GM18519 (cell line): ENCODE measurements around the gene ZNF646.

ENCODE experiments used
- ATAC-seq: cut with Tn5 transposase; IDR thresholded peaks from one replicate; pipeline ENCODE4 v1.9.1; 2021; ENCODE audit warnings: mild to moderate bottlenecking, moderate library complexity; ENCODE audit not compliant: unreplicated experiment, low FRiP score

The ZNF646 gene

DNA sequence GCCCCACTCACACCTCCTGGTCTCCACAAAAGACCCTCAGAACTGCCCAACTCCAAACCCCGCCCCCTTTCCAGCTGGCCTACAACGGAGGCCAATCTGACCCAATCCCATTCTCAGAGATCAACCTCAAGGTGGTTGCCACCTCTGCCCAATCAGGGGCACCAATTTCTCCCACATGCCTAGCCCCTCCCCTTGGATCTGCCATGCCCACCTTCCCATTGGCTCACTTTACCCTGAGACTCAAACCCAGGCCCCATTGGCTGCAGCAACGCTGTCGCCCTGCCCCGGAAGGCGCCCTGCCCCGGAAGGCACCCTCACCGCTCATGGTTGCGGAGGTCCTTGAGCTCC is 10.8 kb upstream of the ZNF646 start:
- no peak for ATAC-seq

DNA sequence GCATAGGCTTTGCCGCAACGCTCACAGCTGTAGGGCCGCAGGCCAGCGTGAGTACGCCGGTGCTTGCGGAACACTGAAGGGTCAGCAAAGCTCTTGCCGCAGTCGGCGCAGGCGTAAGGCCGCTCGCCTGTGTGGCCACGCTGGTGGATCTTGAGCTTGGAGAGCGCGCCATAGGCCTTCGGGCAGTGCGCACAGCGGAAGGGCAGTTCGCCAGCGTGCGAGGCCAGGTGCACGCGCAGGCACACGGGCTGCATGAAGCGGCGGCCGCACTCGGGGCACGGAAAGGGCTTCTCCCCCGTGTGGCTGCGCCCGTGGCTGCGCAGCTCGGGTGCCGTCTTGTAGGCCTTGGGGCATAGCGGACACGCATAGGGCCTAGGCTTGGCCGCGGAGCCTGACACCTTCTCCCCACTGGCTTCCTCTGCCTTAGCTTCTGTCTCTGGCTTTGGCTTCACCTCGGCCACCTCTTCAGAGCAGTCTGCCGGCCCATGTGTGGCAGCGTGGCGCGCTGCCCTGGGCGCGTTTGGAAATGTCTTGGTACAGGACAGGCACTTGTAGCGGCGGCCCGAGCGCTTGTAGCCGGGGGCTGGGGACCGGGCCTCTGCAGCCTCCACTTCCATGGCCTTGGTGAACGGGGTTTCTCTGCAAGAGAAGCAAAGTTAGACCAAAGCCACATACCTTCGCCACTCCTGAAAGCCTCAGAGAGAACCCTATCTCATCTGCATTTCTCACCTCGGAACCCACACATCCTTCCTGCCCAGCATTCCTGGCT is 10.2 kb upstream of the ZNF646 start:
- ATAC-seq, result no peak

DNA sequence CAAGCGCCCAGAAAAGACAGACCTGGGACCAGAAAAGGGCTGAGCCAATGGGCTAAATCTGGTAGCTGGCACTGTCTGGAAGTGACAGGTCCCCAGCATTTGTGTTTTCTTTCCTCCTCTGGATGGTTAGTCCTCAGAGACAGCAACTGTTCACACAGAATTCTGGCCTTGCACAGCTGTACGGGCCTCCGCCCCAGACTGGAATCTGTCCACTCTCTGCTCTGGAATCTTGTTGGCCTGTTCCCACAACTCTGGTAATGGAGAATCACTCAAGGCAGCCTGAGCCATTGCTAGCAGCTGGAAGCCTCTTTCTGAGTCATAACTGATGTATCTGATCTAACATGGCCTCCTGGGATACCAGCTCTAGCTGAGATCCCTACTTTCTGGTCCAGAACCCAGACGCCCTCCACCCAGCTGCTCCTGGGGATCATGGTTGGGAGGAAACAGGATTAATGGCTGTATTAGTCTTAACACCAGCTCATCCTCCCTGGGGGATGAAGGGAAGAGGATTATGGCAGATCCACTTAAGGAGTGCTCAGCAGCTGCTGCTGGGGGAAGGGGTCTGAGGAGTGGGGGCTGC is 9.2 kb upstream of the ZNF646 start:
- ATAC-seq, result no peak

DNA sequence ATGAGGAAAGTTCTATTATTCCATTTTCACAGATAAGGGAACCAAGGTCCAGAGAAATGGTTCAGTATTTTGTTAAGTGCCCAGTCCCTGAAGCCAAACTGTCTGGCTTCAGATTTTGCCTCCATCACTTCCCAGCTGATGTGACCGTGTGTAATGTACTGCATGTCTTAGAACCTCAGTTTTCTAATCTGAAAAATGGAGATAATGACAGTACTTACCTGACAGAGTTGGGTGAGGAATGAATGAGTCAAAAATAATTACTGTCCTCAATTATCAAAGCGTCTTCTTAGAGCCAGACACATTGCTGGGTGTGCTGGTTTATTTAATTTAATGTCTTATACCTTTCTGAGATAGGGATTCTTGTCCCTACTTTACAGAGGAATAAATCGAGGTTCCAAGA is 6.9 kb upstream of the ZNF646 start:
- ATAC-seq, result no peak

DNA sequence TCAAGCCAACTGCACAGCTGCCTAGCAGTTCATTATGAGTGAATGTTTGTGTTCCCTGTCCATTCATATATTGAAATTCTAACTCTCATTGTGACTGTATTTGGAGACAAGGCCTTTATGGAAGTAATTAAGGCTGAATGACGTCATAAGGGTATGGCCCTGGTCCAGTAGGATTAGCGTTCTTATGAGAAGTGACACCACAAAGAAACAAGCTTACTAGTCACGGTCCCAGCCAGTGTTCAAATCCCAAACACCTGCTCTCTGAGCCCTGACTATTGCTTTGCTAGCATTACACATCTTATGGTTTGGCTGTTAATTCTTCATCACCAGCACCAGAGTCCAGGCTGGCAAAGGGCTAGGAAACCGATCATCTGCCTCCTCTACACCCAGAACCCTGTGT is 2.4 kb upstream of the ZNF646 start:
- no peak for ATAC-seq

DNA sequence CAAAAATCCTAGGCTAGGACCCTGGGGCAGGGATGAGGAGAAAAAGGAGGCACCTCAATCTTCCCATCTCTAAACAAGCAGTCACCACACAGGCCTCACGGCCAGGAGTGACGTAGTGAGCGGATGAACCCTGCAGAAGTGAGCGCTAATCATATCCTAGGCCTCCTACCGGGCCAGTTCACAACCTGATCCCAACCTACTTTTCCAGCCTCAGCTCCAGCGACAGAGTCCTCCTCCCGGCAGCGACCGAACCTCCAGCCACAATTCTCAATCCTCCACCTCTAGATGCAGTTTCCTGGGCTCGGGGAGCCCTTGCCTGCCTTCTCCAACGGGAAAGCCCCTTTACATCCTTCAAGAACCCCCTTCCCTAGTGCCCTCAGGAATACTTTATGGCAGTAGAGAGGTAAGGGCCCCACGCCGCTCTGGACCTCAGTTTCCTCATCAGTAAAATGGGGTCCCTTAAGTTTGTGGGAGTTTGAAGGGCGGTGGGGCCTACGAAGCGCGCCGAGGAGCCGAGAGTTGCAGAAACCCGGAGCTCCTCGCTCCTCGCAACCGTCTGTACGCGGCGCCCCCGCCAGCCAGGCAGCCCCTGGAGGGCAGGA is 1.6 kb upstream of the ZNF646 start:
- ATAC-seq, result no peak

DNA sequence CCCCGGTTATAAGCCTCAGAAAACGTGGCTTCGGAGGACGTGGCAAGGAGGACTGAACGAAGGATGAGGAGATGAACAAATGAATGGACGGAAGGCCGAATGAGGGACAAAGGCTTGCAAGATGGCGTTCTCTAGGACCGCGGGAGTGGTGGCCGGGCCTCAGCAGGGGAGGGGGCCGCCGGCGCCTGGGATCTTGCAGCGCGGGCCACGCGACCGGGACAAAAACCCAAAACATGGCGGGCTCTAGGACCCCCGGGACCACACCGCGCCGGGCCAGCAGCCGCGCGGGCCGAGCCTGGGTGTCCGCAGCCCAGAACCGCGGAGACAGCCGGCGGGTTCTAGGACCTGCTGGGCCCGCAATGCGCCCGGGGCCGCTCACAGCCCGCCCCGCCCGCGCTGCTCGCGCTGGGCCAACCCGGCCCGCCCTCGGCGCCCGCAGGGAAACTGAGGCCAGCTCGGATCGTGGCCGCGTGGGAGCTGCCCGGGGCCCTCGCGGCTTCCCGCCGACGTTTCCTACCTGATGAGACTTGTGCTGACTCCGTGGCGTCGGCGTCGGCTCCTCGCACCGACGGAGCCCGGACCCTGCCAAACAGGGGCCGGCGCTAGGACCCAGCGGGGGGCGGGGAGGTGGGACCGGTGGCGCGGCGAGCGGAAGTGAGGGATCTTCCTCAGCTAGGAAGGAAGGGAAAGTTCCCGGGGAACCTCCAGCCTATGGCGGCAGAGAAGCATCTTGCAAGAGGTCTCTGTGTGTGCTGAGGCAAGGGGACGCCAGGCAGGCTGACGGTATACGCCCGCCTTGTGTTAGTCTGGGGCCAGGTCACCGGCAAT is 866 bp upstream of the ZNF646 start:
- peak; percentile 36 for ATAC-seq

DNA sequence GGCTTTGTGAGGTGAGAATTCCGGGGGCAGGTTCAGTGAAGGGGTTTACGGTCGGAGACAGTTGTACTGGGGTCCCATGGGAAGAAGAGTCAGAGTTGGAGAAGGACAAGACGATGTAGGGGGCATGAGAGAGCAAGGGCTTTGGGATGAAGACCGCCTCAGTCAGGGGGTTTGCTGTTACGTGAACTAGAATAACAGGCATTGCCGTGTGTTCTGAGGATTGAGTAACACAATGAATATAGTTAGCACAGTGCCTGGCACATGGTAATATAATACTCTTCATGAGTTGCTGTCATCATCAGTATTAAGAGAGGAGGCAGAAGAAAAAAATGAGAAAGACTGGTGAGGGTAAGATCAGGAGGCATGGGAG is 577 bp downstream of the ZNF646 start:
- ATAC-seq, result no peak

DNA sequence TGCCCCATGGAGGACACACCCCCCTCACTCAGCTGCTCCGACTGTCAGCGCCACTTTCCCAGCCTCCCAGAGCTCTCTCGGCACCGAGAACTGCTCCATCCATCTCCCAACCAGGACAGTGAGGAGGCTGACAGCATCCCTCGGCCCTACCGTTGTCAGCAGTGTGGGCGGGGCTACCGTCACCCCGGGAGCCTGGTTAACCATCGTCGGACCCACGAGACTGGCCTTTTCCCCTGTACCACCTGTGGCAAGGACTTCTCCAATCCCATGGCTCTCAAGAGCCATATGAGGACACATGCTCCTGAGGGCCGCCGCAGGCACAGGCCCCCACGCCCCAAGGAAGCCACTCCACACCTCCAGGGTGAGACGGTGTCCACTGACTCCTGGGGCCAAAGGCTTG is 2.1 kb downstream of the ZNF646 start:
- no peak for ATAC-seq

DNA sequence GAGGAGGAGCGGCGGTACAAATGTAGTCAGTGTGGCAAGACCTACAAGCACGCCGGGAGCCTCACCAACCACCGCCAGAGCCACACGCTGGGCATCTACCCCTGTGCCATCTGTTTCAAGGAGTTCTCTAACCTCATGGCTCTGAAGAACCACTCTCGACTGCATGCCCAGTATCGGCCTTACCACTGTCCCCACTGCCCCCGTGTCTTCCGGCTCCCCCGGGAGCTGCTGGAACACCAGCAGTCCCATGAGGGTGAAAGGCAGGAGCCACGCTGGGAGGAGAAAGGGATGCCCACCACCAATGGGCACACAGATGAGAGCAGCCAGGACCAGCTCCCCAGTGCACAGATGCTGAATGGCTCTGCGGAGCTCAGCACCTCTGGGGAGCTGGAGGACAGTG is 2.8 kb downstream of the ZNF646 start:
- ATAC-seq, result no peak

DNA sequence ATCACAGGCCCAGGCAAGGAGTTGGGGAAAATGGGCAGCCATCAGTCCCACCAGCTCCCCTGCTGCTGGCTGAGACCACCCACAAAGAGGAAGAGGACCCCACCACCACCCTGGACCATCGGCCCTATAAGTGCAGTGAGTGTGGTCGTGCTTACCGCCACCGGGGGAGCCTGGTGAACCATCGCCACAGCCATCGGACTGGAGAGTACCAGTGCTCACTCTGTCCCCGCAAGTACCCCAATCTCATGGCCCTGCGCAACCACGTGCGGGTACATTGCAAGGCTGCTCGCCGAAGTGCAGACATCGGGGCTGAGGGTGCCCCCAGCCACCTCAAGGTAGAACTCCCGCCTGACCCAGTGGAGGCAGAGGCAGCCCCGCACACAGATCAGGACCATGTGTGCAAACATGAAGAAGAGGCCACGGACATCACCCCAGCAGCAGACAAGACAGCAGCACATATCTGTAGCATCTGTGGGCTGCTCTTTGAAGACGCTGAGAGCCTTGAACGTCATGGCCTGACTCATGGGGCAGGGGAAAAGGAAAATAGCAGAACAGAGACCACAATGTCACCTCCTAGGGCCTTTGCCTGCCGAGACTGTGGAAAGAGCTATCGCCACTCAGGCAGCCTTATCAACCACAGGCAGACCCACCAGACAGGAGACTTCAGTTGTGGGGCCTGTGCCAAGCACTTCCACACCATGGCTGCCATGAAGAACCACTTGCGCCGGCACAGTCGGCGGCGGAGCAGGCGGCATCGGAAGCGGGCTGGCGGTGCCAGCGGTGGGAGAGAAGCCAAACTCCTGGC is 3.6 kb downstream of the ZNF646 start:
- no peak for ATAC-seq

DNA sequence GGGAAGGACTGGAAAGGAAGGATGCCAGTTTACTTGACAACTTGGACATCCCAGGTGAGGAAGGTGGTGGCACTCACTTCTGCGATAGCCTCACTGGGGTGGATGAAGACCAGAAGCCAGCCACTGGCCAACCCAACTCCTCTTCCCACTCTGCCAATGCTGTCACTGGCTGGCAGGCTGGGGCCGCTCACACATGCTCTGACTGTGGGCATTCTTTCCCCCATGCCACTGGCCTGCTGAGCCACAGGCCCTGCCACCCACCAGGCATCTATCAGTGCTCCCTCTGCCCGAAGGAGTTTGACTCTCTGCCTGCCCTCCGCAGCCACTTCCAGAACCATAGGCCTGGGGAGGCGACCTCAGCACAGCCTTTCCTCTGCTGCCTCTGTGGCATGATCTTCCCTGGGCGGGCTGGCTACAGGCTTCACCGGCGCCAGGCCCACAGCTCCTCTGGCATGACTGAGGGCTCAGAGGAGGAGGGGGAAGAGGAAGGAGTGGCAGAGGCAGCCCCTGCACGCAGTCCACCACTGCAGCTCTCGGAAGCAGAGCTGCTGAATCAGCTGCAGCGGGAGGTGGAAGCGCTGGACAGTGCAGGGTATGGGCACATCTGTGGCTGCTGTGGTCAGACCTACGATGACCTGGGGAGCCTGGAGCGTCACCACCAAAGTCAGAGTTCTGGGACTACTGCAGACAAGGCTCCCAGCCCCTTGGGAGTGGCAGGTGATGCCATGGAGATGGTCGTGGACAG is 4.5 kb downstream of the ZNF646 start:
- ATAC-seq, result no peak

DNA sequence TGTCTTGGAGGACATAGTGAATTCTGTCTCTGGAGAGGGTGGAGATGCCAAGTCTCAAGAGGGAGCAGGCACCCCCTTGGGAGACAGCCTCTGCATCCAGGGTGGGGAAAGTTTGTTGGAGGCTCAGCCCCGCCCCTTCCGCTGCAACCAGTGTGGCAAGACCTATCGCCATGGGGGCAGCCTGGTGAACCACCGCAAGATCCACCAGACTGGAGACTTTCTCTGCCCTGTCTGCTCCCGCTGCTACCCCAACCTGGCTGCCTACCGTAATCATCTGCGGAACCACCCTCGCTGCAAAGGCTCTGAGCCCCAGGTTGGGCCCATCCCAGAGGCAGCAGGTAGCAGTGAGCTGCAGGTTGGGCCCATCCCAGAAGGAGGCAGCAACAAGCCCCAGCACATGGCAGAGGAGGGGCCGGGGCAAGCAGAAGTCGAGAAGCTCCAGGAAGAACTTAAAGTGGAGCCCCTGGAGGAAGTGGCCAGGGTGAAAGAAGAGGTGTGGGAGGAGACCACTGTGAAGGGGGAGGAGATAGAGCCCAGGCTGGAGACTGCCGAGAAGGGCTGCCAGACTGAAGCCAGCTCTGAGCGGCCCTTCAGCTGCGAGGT is 5.2 kb downstream of the ZNF646 start:
- no peak for ATAC-seq

DNA sequence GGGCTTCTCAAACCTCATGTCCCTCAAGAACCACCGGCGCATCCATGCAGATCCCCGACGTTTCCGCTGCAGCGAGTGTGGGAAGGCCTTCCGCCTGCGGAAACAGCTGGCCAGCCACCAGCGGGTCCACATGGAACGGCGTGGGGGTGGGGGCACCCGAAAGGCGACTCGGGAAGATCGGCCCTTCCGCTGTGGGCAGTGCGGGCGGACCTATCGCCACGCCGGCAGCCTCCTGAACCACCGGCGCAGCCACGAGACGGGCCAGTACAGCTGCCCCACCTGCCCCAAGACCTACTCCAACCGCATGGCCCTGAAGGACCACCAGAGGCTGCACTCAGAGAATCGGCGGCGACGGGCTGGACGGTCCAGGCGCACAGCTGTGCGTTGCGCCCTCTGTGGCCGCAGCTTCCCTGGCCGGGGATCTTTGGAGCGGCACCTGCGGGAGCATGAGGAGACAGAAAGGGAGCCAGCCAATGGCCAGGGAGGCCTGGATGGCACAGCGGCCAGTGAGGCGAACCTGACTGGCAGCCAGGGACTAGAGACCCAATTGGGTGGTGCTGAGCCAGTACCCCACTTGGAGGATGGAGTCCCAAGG is 5.9 kb downstream of the ZNF646 start:
- no peak for ATAC-seq

DNA sequence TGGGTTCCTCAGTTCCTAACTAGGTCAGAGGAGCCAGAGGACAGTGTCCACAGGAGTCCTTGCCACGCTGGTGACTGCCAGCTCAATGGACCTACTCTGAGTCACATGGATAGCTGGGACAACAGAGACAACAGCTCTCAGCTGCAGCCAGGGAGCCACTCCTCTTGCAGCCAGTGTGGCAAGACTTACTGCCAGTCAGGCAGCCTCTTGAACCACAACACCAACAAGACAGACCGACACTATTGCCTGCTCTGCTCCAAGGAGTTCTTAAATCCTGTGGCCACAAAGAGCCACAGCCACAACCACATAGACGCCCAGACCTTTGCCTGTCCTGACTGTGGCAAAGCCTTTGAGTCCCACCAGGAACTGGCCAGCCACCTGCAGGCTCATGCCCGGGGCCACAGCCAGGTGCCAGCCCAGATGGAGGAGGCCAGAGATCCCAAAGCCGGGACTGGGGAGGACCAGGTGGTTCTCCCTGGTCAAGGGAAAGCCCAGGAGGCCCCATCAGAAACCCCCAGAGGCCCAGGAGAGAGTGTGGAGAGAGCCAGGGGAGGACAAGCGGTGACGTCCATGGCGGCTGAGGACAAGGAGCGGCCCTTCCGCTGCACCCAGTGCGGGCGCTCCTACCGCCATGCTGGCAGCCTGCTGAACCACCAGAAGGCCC is 6.7 kb downstream of the ZNF646 start:
- ATAC-seq, result no peak

DNA sequence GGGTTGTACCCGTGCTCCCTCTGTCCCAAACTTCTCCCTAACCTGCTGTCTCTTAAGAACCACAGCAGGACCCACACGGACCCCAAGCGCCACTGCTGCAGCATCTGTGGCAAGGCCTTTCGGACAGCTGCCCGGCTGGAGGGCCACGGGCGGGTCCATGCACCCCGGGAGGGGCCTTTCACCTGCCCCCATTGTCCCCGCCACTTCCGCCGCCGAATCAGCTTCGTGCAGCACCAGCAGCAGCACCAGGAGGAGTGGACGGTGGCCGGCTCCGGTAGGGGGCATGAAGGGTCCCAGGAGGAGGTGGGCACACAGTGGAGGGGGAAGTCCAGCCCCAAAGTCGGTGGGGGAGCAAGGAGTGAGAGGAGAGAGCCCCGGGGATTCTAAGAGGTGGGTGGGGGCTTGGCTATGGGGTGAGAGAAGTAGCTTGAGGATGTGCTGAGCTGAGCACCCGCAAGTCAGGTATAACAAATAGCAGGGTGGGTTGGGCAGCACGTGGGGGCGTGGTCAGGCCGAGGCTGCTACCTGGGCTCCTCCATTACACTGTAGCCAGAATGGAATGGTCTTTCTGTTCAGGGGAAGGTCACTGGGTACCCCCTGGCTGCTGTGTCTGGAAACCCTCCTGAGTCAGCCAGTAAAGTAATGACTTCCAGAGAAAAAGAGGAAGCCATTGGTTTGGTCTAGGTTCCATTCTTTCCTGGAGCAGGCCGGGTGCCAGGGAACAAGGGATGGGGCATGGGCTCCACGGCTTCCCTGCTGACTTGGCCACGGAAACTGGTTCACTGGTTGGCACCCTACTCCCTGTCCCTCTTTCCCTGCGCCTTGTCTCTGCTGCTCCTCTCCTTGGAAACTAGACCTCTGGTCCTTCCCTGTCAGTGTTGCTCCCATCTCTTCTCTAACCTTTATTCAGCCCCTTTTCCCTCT is 7.5 kb downstream of the ZNF646 start:
- no peak for ATAC-seq

DNA sequence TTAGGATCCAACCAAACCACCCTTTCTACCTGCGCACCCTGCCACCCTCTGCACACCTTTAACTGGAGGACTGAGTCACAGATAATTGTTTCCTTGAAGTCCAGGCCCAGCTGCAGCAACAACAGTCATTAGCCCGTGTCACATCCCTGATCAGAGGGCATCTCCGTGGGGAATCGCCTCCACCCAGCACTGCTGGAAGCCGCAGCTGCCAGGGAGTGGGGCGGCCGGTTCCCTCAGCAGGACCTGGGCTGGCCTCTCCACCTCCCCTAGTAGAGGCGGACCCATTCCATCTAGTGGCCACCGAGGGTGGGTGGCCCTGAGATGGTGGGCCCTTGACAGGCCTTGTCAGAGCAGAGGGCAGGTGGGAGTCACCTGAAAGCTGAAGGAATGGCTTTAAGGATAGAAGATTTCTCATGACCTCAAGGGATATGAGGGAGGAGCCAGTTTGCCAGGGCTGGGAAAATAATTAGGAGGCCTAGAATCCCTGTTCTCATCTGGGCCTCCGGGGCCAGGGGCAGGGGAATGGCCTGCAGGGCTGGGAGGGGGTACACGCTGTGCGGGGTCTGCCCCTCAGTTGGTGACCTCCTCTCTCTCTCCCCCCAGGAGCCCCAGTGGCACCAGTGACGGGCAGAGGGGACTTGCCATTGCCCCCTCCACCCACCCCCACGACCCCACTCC is 8.3 kb downstream of the ZNF646 start:
- ATAC-seq, result no peak
